MM.1S (cell line): ENCODE measurements around the gene FAM83E.

Source experiments
- EZH2 ChIP-seq: fragments of 300-600 bp; sonication (generic); optimal IDR thresholded peaks from 2 replicates; pipeline ENCODE3; 2017; ENCODE audit warnings: low read depth, mild to moderate bottlenecking, antibody characterized with exemption, low read length, mixed read lengths
- EZH2phosphoT487 ChIP-seq: fragments of 300-600 bp; sonication (generic); IDR thresholded peaks from 2 replicates; pipeline ENCODE4 v1.6.1; 2018; ENCODE audit warnings: antibody characterized with exemption, low read length
- TF ChIP-seq, protein P1 (sequence below): fragments of 300-600 bp; sonication (generic); IDR thresholded peaks from 2 replicates; pipeline ENCODE4 v1.5.1; 2016; ENCODE audit warnings: antibody characterized with exemption, low read length, mixed read lengths

DNA sequence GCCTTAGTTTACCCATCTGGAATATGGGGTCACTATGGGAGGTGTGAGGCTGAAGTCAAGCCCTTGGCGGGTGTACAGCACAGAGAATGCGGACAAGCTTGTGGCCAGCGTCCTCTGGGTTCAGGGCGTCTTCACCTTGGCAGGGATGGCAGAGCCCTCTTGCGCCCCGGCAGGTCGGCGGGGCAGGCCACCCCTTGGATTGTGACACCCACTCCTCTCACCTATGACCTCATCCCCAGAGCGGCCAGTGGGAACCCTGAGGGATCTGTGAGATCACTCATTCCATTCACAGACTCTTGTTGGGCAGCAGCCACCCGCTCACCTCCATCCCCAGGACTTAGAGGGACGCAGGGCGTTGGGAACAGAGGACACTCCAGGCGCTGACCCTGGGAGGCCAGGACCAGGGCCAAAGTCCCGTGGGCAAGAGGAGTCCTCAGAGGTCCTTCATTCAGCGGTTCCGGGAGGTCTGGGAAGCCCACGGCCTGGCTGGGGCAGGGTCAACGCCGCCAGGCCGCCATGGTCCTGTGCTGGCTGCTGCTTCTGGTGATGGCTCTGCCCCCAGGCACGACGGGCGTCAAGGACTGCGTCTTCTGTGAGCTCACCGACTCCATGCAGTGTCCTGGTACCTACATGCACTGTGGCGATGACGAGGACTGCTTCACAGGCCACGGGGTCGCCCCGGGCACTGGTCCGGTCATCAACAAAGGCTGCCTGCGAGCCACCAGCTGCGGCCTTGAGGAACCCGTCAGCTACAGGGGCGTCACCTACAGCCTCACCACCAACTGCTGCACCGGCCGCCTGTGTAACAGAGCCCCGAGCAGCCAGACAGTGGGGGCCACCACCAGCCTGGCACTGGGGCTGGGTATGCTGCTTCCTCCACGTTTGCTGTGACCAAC lies 8.2 kb downstream of the FAM83E start, which contains the start of gene SPACA4:
- TF ChIP-seq, protein P1, sequence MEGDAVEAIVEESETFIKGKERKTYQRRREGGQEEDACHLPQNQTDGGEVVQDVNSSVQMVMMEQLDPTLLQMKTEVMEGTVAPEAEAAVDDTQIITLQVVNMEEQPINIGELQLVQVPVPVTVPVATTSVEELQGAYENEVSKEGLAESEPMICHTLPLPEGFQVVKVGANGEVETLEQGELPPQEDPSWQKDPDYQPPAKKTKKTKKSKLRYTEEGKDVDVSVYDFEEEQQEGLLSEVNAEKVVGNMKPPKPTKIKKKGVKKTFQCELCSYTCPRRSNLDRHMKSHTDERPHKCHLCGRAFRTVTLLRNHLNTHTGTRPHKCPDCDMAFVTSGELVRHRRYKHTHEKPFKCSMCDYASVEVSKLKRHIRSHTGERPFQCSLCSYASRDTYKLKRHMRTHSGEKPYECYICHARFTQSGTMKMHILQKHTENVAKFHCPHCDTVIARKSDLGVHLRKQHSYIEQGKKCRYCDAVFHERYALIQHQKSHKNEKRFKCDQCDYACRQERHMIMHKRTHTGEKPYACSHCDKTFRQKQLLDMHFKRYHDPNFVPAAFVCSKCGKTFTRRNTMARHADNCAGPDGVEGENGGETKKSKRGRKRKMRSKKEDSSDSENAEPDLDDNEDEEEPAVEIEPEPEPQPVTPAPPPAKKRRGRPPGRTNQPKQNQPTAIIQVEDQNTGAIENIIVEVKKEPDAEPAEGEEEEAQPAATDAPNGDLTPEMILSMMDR: no peak
- TF ChIP-seq EZH2phosphoT487 (no peak), EZH2 (no peak)
